ENCODE data around the gene ISG20L2. TPM values are rescaled to one million over a fixed set of nuclear protein-coding genes. Genes with fewer than 3 reads are reported as not detected.

ISG20L2 gene
- total and polyA plus RNA-seq, 7 donors = 12.0 to 23.4 (median 17.0) TPM

DNA sequence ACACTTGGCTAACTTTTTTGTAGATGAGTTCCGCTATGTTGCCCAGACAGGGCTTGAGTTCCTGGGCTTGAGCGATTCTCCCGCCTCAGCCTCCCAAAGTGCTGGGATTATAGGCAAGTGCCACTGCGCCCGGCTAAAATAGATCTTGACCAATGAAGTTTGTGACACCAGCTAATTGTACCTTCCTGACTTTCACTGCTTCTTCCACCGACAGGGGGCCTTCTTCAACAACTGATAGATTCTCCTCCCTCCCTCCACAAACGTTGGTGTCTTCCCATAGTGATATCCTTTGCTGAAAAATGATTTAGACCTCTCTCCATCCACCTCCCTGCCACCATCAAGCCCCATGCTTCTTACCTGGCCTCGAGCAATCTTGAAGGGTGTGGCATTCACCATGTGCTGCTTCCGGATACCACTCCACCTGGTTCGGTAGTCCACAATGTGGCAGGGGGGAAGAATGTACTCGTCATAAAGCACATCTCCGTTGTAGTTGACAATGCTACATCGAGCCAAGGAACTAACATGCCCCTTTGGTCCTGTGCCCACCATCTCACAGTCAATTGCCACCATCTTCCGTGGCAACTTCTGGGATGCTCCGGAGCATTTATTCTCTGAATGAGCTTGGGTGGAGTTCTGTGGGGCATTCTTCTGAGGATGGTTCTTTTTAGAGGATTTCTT is 1.9 kb downstream of the ISG20L2 start:
- Histone ChIP-seq H3K36me3 (peaks cover 11 to 39% (median 23%) of the 10 kb centered on the region in 4 donors), H3K27me3 (no peaks in the 10 kb centered on the region), H3K9me3 (no peaks in the 10 kb centered on the region), H3K4me3 (peak overlapping the region in 2 of 4 donors; percentile 29 to 75), H3K27ac (peak overlapping the region in 3 of 4 donors; percentile 29 to 64 (median 50)), H3K4me1 (peaks cover 0 to 48% (median 46%) of the 10 kb centered on the region in 4 donors)
- intact Hi-C loops (cut with DNase I) = loop anchor here (2.0 to 10.0 kb wide), 3 partner anchors 20 to 138 kb away; partner anchors contain the start of genes NTRK1 and PRCC
- WGBS, 2 donors = 36 to 54% methylated on average over 15 of the region's 15 CpGs
- TF ChIP-seq POLR2A (IDR thresholded peaks at IDR 0.05) (no peak), EP300 (IDR thresholded peaks at IDR 0.05) (no peak), POLR2AphosphoS5 (IDR thresholded peaks at IDR 0.05) (no peak)
- TF ChIP-seq, protein P1, sequence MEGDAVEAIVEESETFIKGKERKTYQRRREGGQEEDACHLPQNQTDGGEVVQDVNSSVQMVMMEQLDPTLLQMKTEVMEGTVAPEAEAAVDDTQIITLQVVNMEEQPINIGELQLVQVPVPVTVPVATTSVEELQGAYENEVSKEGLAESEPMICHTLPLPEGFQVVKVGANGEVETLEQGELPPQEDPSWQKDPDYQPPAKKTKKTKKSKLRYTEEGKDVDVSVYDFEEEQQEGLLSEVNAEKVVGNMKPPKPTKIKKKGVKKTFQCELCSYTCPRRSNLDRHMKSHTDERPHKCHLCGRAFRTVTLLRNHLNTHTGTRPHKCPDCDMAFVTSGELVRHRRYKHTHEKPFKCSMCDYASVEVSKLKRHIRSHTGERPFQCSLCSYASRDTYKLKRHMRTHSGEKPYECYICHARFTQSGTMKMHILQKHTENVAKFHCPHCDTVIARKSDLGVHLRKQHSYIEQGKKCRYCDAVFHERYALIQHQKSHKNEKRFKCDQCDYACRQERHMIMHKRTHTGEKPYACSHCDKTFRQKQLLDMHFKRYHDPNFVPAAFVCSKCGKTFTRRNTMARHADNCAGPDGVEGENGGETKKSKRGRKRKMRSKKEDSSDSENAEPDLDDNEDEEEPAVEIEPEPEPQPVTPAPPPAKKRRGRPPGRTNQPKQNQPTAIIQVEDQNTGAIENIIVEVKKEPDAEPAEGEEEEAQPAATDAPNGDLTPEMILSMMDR (IDR thresholded peaks at IDR 0.05) = peak in 2 of 4 experiments; percentile 12 to 36
- DNase-seq = no peak

DNA sequence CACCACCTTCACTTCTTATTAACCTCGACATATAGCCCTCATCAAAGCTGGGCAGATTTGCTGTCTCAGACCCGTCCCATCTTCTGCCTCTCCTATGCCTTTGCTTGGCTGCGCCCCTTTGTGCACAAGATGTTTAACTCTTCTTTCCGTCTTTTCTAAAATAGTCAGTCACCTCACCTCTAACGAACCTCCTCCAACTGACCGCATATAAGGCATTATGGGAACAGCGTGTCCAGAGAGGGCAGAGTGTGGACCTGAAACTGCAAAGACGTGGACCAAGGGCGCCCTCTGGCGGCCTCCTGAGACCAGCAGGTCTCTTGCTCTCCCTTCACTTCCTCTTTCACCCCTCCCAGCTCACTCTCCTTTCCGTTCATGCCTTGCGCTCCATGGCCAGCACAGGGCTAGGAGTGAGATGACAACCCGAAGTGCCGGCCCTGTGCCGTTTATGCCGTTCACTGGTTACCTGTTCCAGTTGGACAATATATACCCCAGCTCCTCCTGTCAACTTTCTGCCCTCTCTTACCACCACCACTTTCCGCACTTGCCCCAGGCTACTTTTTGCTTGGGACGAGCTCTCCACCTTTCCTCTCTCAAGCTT is 2.8 kb downstream of the ISG20L2 start:
- H3K9me3 ChIP-seq = no peaks in the 10 kb centered on the region
- intact Hi-C loops (cut with DNase I) = loop anchor here (1.0 to 10.0 kb wide), 4 partner anchors 19 to 139 kb away; partner anchors contain the start of genes NTRK1 and PRCC
- peak; percentile 93 for DNase-seq
- peak overlapping the region in 3 of 4 donors; percentile 29 to 64 (median 50) for H3K27ac ChIP-seq
- peaks cover 0 to 48% (median 46%) of the 10 kb centered on the region in 4 donors for H3K4me1 ChIP-seq
- 11 to 15% methylated on average over 18 of the region's 18 CpGs for WGBS, 2 donors
- peak overlapping the region in 3 of 4 donors; percentile 19 to 75 (median 29) for H3K4me3 ChIP-seq
- H3K27me3 ChIP-seq = no peaks in the 10 kb centered on the region
- H3K36me3 ChIP-seq = peaks cover 11 to 45% (median 30%) of the 10 kb centered on the region in 4 donors
- peak in 1 of 4 donors; percentile 24 for TF ChIP-seq POLR2AphosphoS5 (IDR thresholded peaks at IDR 0.05)
- TF ChIP-seq, protein P1 (IDR thresholded peaks at IDR 0.05) = peak; percentile 88 to 94 (median 92)
- no peak for TF ChIP-seq EP300 (IDR thresholded peaks at IDR 0.05)
- TF ChIP-seq POLR2A (IDR thresholded peaks at IDR 0.05) = no peak

DNA sequence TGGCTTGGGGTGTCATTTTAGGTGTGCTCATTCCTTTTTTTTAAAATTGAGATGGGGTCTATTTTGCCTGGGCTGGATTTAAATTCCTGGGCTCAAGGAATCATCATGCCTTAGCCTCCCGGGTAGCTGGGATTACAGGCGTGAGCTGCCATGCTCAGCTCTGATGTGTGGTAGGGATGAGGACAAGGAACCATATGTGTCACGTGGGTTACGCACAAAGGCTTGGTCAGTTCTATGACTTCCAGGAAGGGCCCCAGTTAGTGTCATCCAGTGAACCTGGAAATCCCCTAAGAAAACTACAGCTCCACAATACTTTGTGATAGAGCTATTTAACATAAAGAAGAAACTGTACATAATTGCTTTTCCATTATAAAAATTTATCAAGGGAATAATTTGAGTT is 7.0 kb downstream of the ISG20L2 start:
- WGBS, 2 donors = 86 to 87% methylated on average over 4 of the region's 4 CpGs
- no peaks in the 10 kb centered on the region for H3K9me3 ChIP-seq
- H3K4me3 ChIP-seq = no peak overlapping the region
- no peak for DNase-seq
- intact Hi-C loops (cut with DNase I) = loop anchor here (10.0 kb wide), 1 partner anchor 143 kb away; the partner anchor contains the start of gene NTRK1
- no peaks in the 10 kb centered on the region for H3K27me3 ChIP-seq
- TF ChIP-seq, protein P1 (IDR thresholded peaks at IDR 0.05) = no peak
- TF ChIP-seq POLR2A (IDR thresholded peaks at IDR 0.05) (no peak), EP300 (IDR thresholded peaks at IDR 0.05) (no peak), POLR2AphosphoS5 (IDR thresholded peaks at IDR 0.05) (no peak)
- H3K4me1 ChIP-seq = peaks cover 0 to 24% (median 21%) of the 10 kb centered on the region in 4 donors
- no peak overlapping the region for H3K27ac ChIP-seq
- peaks cover 11 to 47% (median 34%) of the 10 kb centered on the region in 4 donors for H3K36me3 ChIP-seq

DNA sequence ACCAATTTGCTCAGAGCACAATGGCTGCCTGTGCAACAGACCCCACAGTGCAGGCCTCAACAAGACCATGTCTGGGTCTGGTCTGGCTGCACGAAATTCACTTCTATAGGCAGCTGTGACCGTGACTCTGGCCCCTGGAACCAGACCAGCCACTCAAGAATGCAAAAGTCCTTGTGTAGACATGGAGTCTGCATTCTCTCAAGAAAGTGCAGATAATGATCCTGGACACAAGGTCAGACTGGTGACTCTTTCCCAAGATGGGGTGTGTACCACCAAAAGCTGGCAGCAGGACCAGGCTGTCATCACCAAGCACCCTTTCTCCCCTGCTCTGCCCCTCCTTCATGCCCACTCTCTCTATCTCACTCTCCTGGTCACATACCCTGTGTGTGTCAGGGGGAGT is 7.4 kb downstream of the ISG20L2 start:
- DNase-seq = no peak
- H3K4me3 ChIP-seq = no peak overlapping the region
- intact Hi-C loops (cut with DNase I) = loop anchor here (10.0 kb wide), 1 partner anchor 144 kb away; the partner anchor contains the start of gene NTRK1
- no peaks in the 10 kb centered on the region for H3K9me3 ChIP-seq
- H3K36me3 ChIP-seq = peaks cover 11 to 44% (median 34%) of the 10 kb centered on the region in 4 donors
- peaks cover 0 to 20% (median 17%) of the 10 kb centered on the region in 4 donors for H3K4me1 ChIP-seq
- H3K27ac ChIP-seq = no peak overlapping the region
- WGBS, 2 donors = 82 to 85% methylated on average over 2 of the region's 2 CpGs
- TF ChIP-seq POLR2A (IDR thresholded peaks at IDR 0.05) (no peak), EP300 (IDR thresholded peaks at IDR 0.05) (no peak), POLR2AphosphoS5 (IDR thresholded peaks at IDR 0.05) (no peak)
- TF ChIP-seq, protein P1 (IDR thresholded peaks at IDR 0.05) = no peak
- H3K27me3 ChIP-seq = no peaks in the 10 kb centered on the region
